Activated naive CD8-positive, alpha-beta T cell treated with anti-CD3 and anti-CD28 coated beads, Interleukin-2, amount 50 U/mL, for 24 hours (primary cell): ENCODE results near the gene ADGRL1.
A peak's percentile ranks its signal among the peaks of the same experiment; 100 is the strongest.
"Not testable (repeated sequence)": the region's sequence is repeated elsewhere in the genome, so short reads cannot be mapped to it uniquely, and the experiment has no call there.

Experiments used
- ATAC-seq: fragments of 150-1000 bp; cut with Tn5 transposase; one replicate; pipeline ENCODE4 v1.10.0; 2021
- DNase-seq: peaks from one replicate; pipeline ENCODE4 v3.0.0; 2021
- H3K27ac Mint-ChIP-seq: one replicate; pipeline ENCODE4 v1.8.0; 2021; ENCODE audit warnings: mild to moderate bottlenecking, mixed read lengths
- H3K27me3 Mint-ChIP-seq: one replicate; pipeline ENCODE4 v1.8.0; 2021; ENCODE audit warnings: mixed read lengths
- H3K36me3 Mint-ChIP-seq: one replicate; pipeline ENCODE4 v1.8.0; 2021; ENCODE audit warnings: low read depth, mixed read lengths
- H3K4me1 Mint-ChIP-seq: one replicate; pipeline ENCODE4 v1.8.0; 2021; ENCODE audit warnings: mixed read lengths
- H3K4me3 Mint-ChIP-seq: one replicate; pipeline ENCODE4 v1.8.0; 2021; ENCODE audit warnings: mild to moderate bottlenecking, moderate library complexity, mixed read lengths
- H3K9me3 Mint-ChIP-seq: one replicate; pipeline ENCODE4 v1.8.0; 2021; ENCODE audit warnings: mixed read lengths

Gene ADGRL1

DNA sequence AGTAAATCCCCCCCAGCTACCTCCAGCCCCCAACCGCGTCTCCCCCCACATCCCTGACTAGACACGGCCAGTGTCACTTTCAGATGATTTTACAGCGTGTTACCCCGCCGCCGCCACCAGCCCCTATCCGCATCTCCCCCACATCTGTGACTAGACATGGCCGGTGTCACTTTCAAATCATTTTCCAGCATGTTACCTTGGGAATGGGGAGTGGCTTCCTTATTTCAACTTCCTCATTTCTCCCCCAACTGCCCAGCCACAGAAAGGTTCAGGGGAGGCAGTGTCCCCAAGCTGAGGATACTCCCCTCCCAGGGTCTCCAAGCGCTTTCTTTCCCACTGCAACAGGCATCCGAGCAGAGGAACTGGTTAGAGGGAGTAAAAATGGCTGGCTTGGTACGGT is 18.4 kb downstream of the ADGRL1 start:
- ATAC-seq, result no peak
- Mint-ChIP-seq H3K27me3 (no peaks in the 10 kb centered on the region), H3K9me3 (no peaks in the 10 kb centered on the region), H3K27ac (no peak overlapping the region), H3K36me3 (no peaks in the 10 kb centered on the region), H3K4me1 (peaks cover 9% of the 10 kb centered on the region), H3K4me3 (no peak overlapping the region)
- DNase-seq, result no peak

DNA sequence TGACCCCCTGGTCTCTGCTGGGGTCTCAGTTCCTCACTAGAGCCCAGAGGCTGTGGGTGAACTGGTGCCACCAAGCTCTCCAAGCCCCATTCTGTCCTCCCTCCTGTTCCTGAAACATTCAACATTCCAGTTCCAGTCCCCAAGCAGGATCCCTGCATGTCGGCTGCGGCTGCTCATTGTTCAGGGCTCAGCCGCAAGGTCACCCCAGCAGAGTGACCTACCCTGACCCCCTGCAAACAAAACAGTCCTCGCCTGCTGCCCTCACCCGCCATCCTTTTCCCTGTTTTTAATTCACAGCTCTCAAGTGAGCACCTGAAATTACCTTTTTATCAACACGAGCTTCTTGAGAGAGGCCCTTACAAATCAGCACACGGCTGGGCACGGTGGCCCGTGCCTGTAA is 19.3 kb downstream of the ADGRL1 start:
- H3K9me3 Mint-ChIP-seq, H3K36me3 Mint-ChIP-seq, H3K4me1 Mint-ChIP-seq, H3K27ac Mint-ChIP-seq, DNase-seq, H3K27me3 Mint-ChIP-seq, ATAC-seq, H3K4me3 Mint-ChIP-seq: not testable (repeated sequence)

DNA sequence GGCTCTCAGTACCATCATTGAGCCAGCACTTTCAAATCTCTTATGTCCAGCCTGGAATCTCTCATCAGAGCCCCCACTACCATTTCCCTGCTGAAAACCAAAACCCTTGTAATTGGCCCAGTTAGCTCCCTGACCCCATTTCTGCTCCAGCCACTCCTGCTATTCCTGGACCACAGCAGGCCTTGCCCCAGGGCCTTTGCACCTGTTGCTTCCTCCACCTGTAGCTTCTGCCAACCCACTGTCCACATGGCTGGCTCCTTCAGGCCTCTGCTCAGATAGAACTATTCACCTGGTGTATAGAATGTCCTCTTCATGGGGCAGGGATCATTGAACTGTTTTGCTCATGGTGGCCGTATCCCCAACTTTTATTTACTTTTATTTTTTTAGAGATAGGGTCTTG is 20.3 kb downstream of the ADGRL1 start:
- DNase-seq, result not testable (repeated sequence)

DNA sequence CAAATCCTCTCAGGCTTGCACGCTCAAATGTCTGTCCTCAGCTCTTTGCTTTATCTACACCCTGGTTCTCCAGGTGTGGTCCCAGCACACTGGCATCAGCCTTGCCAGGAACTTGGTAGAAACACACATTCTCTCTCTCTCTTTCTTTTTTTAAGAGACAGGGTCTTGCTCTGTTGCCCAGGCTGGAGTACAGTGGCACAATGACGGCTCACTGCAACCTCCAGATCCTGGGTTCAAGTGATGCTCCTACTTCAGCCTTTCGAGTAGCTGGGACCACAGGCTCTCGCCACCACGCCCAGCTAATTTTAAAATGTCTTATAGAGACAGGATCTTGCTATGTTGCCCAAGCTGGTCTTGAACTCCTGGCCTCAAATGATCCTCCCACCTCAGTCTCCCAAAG is 20.8 kb downstream of the ADGRL1 start:
- no peaks in the 10 kb centered on the region for H3K4me1 Mint-ChIP-seq
- no peaks in the 10 kb centered on the region for H3K9me3 Mint-ChIP-seq
- H3K27me3 Mint-ChIP-seq, result no peaks in the 10 kb centered on the region
- DNase-seq (no peak), ATAC-seq (no peak)
- no peak overlapping the region for H3K27ac Mint-ChIP-seq
- no peak overlapping the region for H3K4me3 Mint-ChIP-seq
- H3K36me3 Mint-ChIP-seq, result no peaks in the 10 kb centered on the region

More for the DNA sequence above, 20.3 kb downstream of the ADGRL1 start:
- H3K27ac Mint-ChIP-seq, H3K4me1 Mint-ChIP-seq, ATAC-seq, H3K27me3 Mint-ChIP-seq, H3K9me3 Mint-ChIP-seq, H3K36me3 Mint-ChIP-seq, H3K4me3 Mint-ChIP-seq: not testable (repeated sequence)

DNA sequence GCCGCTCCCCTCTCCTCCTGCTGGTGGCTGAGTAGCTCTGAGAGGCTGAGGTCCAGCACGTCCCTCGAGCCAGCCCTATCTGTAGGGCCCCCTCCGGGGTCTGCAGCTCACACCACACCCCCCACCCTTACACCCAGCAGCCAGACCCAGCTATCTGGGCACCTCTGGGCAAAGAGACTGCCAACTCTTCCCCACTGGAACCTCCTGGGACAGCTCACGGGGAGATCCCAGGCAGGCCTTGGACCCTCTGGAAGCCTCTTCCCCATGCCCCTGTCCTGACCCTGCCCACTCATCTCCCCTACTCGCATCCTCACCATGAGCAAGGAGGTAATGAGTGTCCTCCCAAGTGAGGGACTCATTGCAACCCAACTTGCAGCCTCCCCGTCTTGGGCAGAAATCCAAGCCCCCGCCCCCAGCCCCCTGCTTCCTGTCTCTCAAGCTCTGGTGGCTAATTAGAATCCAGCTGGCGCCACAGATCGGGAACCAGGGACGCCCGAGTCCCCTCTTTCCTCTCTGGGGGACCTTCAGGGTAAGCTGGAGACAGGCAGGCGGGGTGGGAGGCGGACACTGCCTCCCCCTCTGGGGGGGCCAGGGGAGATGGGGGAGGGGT is 22.1 kb downstream of the ADGRL1 start:
- H3K27me3 Mint-ChIP-seq, result no peaks in the 10 kb centered on the region
- no peak for DNase-seq
- no peaks in the 10 kb centered on the region for H3K9me3 Mint-ChIP-seq
- no peak overlapping the region for H3K27ac Mint-ChIP-seq
- no peaks in the 10 kb centered on the region for H3K36me3 Mint-ChIP-seq
- H3K4me1 Mint-ChIP-seq, result no peaks in the 10 kb centered on the region
- no peak for ATAC-seq
- H3K4me3 Mint-ChIP-seq, result no peak overlapping the region

DNA sequence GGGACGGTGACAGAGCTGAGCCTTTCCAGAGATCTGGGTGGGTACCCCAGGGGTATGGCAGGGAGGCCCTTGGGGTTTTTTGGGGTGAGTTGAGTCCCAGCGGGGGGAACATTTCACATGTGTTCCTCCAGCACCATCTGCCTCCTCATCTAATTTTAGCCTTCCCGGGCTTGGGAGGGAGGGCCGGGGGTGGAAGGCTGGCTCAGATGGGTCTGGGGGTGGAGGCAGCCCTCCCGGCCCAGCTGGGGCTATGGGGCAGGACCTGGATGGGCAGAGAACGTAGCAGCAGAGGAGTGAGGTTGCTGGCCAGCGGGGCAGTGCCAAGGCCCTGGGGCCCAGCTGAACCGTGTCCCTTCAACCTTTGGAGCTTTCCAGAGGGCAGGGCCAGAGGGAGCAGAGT is 23.5 kb downstream of the ADGRL1 start:
- Mint-ChIP-seq H3K9me3 (no peaks in the 10 kb centered on the region), H3K36me3 (no peaks in the 10 kb centered on the region), H3K4me1 (no peaks in the 10 kb centered on the region), H3K27me3 (no peaks in the 10 kb centered on the region), H3K27ac (no peak overlapping the region), H3K4me3 (no peak overlapping the region)
- ATAC-seq (no peak), DNase-seq (no peak)

DNA sequence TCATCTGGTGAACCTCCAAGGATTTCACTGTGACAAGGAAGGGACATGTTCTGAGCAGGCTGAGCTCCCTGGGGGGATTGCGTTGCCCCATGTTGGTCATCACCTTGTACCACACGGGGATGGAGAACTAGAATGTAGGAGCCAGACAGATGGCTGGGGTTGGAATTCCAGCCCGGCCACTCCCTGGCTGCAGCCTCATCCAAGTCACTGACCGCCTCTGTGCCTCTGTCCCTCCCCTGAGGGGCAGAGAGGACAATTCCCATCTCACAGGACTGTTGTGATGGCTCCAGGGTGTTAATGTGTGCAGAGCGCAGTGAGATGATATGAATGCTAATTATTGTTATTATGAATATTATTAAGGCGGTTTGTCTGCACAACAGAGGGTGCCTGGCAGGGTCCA is 24.1 kb downstream of the ADGRL1 start:
- Mint-ChIP-seq H3K27ac (no peak overlapping the region), H3K36me3 (no peaks in the 10 kb centered on the region), H3K27me3 (no peaks in the 10 kb centered on the region), H3K4me3 (no peak overlapping the region), H3K9me3 (no peaks in the 10 kb centered on the region), H3K4me1 (no peaks in the 10 kb centered on the region)
- no peak for DNase-seq
- ATAC-seq, result no peak

DNA sequence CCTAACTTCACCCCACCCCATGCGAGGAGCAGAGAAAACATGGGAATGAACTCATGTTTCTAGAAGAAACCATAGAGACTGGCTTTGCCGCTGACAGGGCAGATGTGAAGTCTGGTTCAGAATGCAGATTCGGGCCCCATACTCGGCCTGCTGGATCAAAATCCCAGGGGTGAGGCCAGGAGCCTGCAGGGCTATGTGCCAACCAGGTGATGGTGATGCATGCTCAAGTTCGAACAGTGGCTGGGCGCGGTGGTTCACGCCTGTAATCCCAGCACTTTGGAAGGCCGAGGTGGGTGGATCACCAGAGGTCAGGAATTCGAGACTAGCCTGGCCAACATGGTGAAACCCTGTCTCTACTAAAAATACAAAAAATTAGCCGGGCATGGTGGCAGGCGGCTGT is 24.8 kb downstream of the ADGRL1 start:
- H3K27ac Mint-ChIP-seq, H3K4me3 Mint-ChIP-seq, H3K9me3 Mint-ChIP-seq, H3K27me3 Mint-ChIP-seq, DNase-seq, H3K4me1 Mint-ChIP-seq, H3K36me3 Mint-ChIP-seq, ATAC-seq: not testable (repeated sequence)

DNA sequence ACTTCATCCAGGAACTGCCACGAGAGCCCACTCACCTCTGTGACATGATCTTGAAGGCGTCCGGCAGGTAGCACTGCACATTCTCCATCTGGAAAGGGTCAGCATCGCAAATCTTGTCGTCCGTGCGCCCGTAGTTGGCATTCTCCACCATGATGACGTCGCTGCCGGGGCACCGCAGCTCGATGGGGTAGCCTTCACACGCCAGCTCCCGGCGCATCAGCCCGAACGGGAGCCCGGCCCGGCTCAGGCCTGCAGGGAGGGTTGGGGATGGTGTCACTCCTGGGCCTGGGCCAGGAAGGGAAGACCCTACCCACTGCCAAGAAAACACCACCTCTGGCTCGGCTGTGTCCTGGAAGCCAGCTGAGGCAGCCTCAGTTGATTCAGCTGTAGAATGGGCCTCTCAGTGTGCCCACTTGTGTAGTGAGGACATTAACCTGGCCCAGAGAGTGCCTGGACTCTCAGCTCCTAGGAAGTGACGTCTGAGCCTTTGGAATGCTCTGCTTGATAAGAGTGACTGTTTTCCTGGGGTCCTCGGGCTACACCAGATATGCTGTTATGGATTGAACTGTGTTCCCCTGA is 28.4 kb downstream of the ADGRL1 start:
- no peak for ATAC-seq
- Mint-ChIP-seq H3K4me3 (no peak overlapping the region), H3K4me1 (peaks cover 4% of the 10 kb centered on the region), H3K9me3 (no peaks in the 10 kb centered on the region), H3K27me3 (no peaks in the 10 kb centered on the region), H3K27ac (no peak overlapping the region), H3K36me3 (peaks cover 4% of the 10 kb centered on the region)
- DNase-seq, result no peak

DNA sequence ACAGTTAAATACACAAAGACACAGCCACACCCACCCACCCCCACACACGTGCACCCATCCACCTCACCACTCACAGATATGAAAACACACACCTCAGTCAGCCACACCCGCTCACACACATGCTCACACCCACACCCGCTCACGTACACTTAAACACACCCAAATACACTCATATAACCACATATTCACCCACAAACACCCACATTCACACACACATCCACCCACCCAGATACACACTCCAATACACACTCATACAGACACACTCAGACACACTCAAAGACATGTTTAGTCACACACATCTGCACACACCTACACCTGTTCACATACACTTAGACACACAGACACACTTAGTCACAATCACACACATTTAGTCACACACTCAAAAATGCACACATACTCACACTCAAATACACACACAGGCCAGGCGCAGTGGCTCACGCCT is 30.6 kb downstream of the ADGRL1 start:
- H3K27me3 Mint-ChIP-seq, result no peaks in the 10 kb centered on the region
- ATAC-seq, result no peak
- no peak overlapping the region for H3K4me3 Mint-ChIP-seq
- peak overlapping the region; percentile 4 for H3K27ac Mint-ChIP-seq
- no peaks in the 10 kb centered on the region for H3K9me3 Mint-ChIP-seq
- H3K36me3 Mint-ChIP-seq, result peaks cover 4% of the 10 kb centered on the region
- peaks cover 4% of the 10 kb centered on the region for H3K4me1 Mint-ChIP-seq
- no peak for DNase-seq

DNA sequence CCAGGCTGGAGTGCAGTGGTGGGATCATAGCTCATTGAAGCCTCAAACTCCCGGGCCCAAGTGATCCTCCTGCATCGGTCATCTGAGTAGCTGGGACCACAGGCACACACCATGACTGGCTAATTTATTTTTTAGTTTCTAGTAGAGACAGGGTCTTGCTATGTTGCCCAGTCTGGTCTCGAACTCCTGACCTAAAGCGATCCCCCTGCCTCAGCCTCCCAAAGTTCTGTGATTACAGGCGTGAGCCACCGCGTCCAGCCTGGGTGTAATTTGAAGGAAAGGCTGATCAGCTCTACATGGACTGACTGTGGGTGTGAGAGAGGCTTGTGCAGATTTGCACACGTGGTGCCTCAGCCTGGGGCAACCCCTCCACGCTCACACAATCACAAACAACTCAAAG is 31.1 kb downstream of the ADGRL1 start:
- H3K4me1 Mint-ChIP-seq, result peaks cover 4% of the 10 kb centered on the region
- no peak overlapping the region for H3K4me3 Mint-ChIP-seq
- H3K9me3 Mint-ChIP-seq, result no peaks in the 10 kb centered on the region
- no peaks in the 10 kb centered on the region for H3K27me3 Mint-ChIP-seq
- ATAC-seq (no peak), DNase-seq (no peak)
- H3K36me3 Mint-ChIP-seq, result peaks cover 8% of the 10 kb centered on the region
- H3K27ac Mint-ChIP-seq, result no peak overlapping the region

DNA sequence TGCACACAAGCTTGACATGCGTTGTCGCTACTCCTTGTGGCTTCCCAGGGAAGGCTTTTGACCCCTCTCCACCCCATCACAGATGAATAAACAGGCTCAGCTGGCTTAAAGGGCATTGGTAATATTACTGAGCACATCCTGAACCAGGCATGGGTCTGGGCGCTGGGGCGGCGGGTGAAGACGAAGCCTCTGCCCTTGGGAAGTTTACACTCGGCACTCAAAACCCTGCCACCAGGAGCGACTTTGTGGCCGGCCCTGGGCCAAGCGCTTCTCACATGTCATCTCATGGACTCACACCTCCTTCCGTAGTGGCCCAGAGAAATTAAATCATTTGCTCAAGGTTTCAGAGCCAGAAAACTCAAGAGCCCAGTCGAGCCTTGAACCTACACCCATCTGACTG is 37.0 kb downstream of the ADGRL1 start:
- Mint-ChIP-seq H3K27ac (no peak overlapping the region), H3K36me3 (peaks cover 4% of the 10 kb centered on the region), H3K27me3 (no peaks in the 10 kb centered on the region), H3K4me3 (no peak overlapping the region), H3K4me1 (peaks cover 20% of the 10 kb centered on the region), H3K9me3 (no peaks in the 10 kb centered on the region)
- ATAC-seq (no peak), DNase-seq (no peak)

DNA sequence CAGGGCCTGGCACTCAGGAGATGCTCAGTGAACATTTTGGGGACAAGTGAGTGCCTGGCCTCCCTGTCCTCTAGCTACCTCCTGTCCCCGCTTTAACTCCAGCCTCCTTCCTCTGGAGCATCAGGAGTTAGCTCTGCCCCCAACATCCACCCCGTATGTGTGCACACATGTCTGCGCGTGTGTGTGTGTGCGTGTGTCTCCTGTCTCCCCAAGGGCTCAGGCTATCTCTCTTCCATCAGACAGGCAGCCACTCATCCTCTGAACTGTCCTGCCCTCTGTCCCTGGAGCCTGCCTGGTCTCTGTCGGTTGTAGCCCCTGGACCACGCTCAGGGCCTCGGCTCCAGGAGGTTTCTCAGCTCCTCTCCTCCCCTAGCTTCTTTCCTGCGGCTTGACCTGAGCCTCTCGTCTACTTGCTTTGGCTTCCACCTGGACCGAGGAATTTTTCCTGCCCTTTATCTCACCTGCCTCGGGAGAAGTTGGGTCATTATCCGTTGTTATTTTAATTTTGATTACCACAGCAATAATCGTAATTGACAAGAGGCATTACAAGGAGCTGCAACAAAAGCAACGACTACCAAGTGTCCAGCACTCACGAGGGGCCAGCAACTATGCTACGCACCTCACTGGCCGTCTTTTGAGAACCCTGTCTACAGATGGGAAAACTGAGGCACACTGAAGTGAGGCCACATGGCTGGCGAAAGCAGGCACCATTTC is 37.6 kb downstream of the ADGRL1 start:
- no peak for DNase-seq
- Mint-ChIP-seq H3K9me3 (no peaks in the 10 kb centered on the region), H3K27ac (no peak overlapping the region), H3K36me3 (peaks cover 4% of the 10 kb centered on the region), H3K4me3 (no peak overlapping the region), H3K27me3 (no peaks in the 10 kb centered on the region), H3K4me1 (peaks cover 20% of the 10 kb centered on the region)
- no peak for ATAC-seq

DNA sequence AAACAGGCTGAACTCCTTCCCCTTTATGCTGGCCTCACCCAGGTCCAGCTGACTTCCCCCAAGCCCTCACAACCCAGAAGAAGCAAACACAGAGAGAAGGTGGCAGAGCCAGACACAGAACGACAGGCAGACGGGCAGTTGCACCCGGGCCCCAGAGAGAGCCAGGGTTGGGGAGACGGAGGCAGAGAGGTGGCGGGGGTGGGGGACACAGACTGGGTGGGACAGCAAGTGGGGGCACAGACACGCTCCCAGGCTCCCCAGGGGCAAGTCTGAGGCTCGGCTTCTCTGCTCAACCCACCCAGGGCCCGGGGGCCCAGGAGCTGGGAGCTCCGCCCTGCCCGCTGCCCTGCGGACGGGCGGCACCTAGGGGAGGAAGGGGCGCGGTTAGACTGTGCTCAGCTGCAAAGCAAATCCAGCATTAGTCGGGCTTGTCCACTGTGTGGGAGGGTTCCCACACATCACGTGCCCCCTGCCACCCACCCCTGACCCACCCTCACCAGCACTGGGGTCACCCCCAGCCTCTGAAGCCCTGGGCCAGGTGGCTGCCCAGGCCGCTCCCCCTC is 38.3 kb downstream of the ADGRL1 start:
- Mint-ChIP-seq H3K9me3 (no peaks in the 10 kb centered on the region), H3K27me3 (no peaks in the 10 kb centered on the region), H3K27ac (peak overlapping the region; percentile 65), H3K36me3 (peaks cover 4% of the 10 kb centered on the region), H3K4me3 (peak overlapping the region; percentile 24), H3K4me1 (peaks cover 20% of the 10 kb centered on the region)
- DNase-seq, result peak; percentile 17
- ATAC-seq, result peak; percentile 54

DNA sequence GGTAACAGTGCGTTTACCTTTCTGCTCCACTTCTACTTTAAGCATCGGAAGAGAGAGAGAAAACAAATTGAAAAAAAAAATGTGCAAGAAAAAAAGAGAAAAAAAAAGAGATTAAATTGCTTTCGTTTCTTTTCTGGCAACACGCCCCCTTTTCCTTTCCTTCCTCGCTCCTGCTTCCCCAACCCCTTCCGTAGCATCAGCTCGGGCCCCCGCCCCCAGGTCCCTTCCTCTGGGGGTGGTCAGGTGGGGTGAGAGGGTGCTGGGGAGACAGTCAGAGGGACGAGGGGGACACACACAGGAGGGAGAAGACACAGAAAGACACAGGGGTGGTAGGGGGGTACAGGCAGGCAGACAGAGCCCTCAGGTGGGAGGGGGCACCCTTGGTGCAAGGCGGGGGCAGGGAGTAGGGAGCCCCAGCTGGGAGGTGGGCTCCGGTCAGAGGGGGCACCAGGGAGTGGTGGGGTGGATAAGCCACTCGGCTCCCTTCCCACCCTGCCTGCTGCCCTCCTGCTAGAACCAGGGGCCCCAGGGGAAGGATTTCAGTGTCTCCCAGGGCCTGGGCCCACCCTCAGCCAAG is 38.9 kb downstream of the ADGRL1 start:
- ATAC-seq (peak; percentile 13), DNase-seq (no peak)
- H3K27ac Mint-ChIP-seq, result peak overlapping the region; percentile 65
- peaks cover 4% of the 10 kb centered on the region for H3K36me3 Mint-ChIP-seq
- no peaks in the 10 kb centered on the region for H3K27me3 Mint-ChIP-seq
- H3K4me3 Mint-ChIP-seq, result peak overlapping the region; percentile 64
- H3K9me3 Mint-ChIP-seq, result no peaks in the 10 kb centered on the region
- H3K4me1 Mint-ChIP-seq, result peaks cover 20% of the 10 kb centered on the region
